IMR-90 (cell line): ENCODE data around the gene CBX5. TPM values are rescaled to one million over a fixed set of nuclear protein-coding genes. Genes with fewer than 3 reads are reported as not detected.

Experiments
- ATAC-seq: fragments of 200-7000 bp; cut with Tn5 transposase; 2 replicates; pipeline ENCODE4 v1.9.1; 2020; ENCODE audit warnings: low read depth, mild to moderate bottlenecking, moderate library complexity
- BruUV-seq: library from RNA; stranded (reverse); fragments of 400-500 nt; replicated peaks from 2 replicates; lab custom pipeline; 2021; lab: Mats Ljungman, UMichigan
- CTCF ChIA-PET: fragments of 300-600 bp; formaldehyde crosslinking; extraction: SDS; loops from one replicate; lab custom pipeline; 2021; ENCODE audit warnings: antibody characterized with exemption; lab: Yijun Ruan, JAX
- POLR2A ChIA-PET: fragments of 300-600 bp; sonication (Branson Sonifier 250); formaldehyde crosslinking; loops from one replicate; lab custom pipeline; 2022; ENCODE audit warnings: antibody characterized with exemption; ENCODE audit not compliant: unreplicated experiment; lab: Charles Lee
- DNase-seq: peaks from one replicate; pipeline ENCODE4 v3.0.0; 2013
- H2AFZ ChIP-seq: replicated peaks from 2 replicates; pipeline ENCODE3; 2013; ENCODE audit warnings: low read length, mild to moderate bottlenecking; ENCODE audit not compliant: poor library complexity
- H2AK5ac ChIP-seq: 2 replicates; pipeline ENCODE4 v1.6.1; 2013; ENCODE audit warnings: low read depth, low read length, inconsistent platforms
- H2AK9ac ChIP-seq: replicated peaks from 2 replicates; pipeline ENCODE3; 2013; ENCODE audit warnings: mild to moderate bottlenecking, low read depth, low read length, moderate library complexity; ENCODE audit not compliant: poor library complexity
- H2BK120ac ChIP-seq: 2 replicates; pipeline ENCODE4 v1.6.1; 2013; ENCODE audit warnings: low read depth, low read length, inconsistent platforms
- H2BK15ac ChIP-seq: 3 replicates; pipeline ENCODE4 v1.6.1; 2013; ENCODE audit warnings: low read depth, low read length, inconsistent platforms
- H2BK20ac ChIP-seq: 2 replicates; pipeline ENCODE4 v1.6.1; 2013; ENCODE audit warnings: low read depth, mild to moderate bottlenecking, inconsistent platforms, low read length, moderate library complexity
- H2BK5ac ChIP-seq: 2 replicates; pipeline ENCODE4 v1.6.1; 2013; ENCODE audit warnings: mild to moderate bottlenecking, low read depth, low read length, inconsistent platforms; ENCODE audit not compliant: poor library complexity, severe bottlenecking
- H3K14ac ChIP-seq: replicated peaks from 2 replicates; pipeline ENCODE4 v1.6.1; 2013; ENCODE audit warnings: low read depth, low read length, inconsistent platforms
- H3K18ac ChIP-seq: 2 replicates; pipeline ENCODE4 v1.6.1; 2013; ENCODE audit warnings: low read depth, low read length, control low read depth
- H3K23ac ChIP-seq: 2 replicates; pipeline ENCODE4 v1.6.1; 2013; ENCODE audit warnings: low read depth, low read length, inconsistent platforms
- H3K27ac ChIP-seq: 2 replicates; pipeline ENCODE4 v1.5.1; 2013; ENCODE audit warnings: mild to moderate bottlenecking, control low read depth, low read length; ENCODE audit not compliant: insufficient read depth
- H3K27me3 ChIP-seq: 2 replicates; pipeline ENCODE4 v1.6.1; 2013; ENCODE audit warnings: low read length; ENCODE audit not compliant: control insufficient read depth, insufficient read depth
- H3K36me3 ChIP-seq: 2 replicates; pipeline ENCODE4 v1.6.1; 2013; ENCODE audit warnings: low read length, mixed read lengths; ENCODE audit not compliant: control insufficient read depth, insufficient read depth
- H3K4ac ChIP-seq: 2 replicates; pipeline ENCODE4 v1.6.1; 2013; ENCODE audit warnings: low read depth, low read length, inconsistent platforms
- H3K4me1 ChIP-seq: 2 replicates; pipeline ENCODE4 v1.6.1; 2013; ENCODE audit warnings: low read length, mixed read lengths; ENCODE audit not compliant: control insufficient read depth, insufficient read depth
- H3K4me2 ChIP-seq: 2 replicates; pipeline ENCODE4 v1.6.1; 2013; ENCODE audit warnings: low read depth, mild to moderate bottlenecking, control low read depth, low read length, moderate library complexity
- H3K4me3 ChIP-seq: 2 replicates; pipeline ENCODE4 v1.5.1; 2013; ENCODE audit warnings: low read depth, mild to moderate bottlenecking, control low read depth, low read length, moderate library complexity; ENCODE audit not compliant: insufficient read depth
- H3K56ac ChIP-seq: 2 replicates; pipeline ENCODE4 v1.6.1; 2013; ENCODE audit warnings: low read length, inconsistent platforms; ENCODE audit not compliant: insufficient read depth; ENCODE audit errors: extremely low read depth
- H3K79me1 ChIP-seq, 2 experiments: 2 replicates each; pipeline ENCODE4 v1.6.1; 2013; ENCODE audit warnings: low read length in 2 of 2, inconsistent platforms in 1 of 2, low read depth in 1 of 2
- H3K9ac ChIP-seq: 2 replicates; pipeline ENCODE4 v1.6.1; 2013; ENCODE audit warnings: low read depth, low read length, control low read depth
- H3K9me1 ChIP-seq: 2 replicates; pipeline ENCODE4 v1.6.1; 2013; ENCODE audit warnings: low read length, inconsistent platforms; ENCODE audit not compliant: insufficient read depth
- H3K9me3 ChIP-seq: 2 replicates; pipeline ENCODE4 v1.6.1; 2013; ENCODE audit warnings: low read length; ENCODE audit not compliant: control insufficient read depth, insufficient read depth
- H4K20me1 ChIP-seq: 2 replicates; pipeline ENCODE4 v1.6.1; 2013; ENCODE audit warnings: low read length, inconsistent platforms; ENCODE audit not compliant: insufficient read depth
- H4K5ac ChIP-seq: 2 replicates; pipeline ENCODE4 v1.6.1; 2013; ENCODE audit warnings: mild to moderate bottlenecking, low read depth, low read length, control low read depth
- H4K8ac ChIP-seq, 2 experiments: 2 replicates each; pipeline ENCODE4 v1.6.1; 2013; ENCODE audit warnings: low read depth in 2 of 2, low read length in 2 of 2, control low read depth in 1 of 2, inconsistent platforms in 1 of 2
- H4K91ac ChIP-seq: 2 replicates; pipeline ENCODE4 v1.6.1; 2013; ENCODE audit warnings: low read depth, low read length, inconsistent platforms; ENCODE audit not compliant: insufficient read depth
- BHLHE40 ChIP-seq: fragments of 150-350 bp; IDR thresholded peaks from 2 replicates; pipeline ENCODE4 v1.6.1; 2016; ENCODE audit warnings: mild to moderate bottlenecking, low read depth, low read length
- CEBPB ChIP-seq: IDR thresholded peaks from 2 replicates; pipeline ENCODE4 v1.6.1; 2012; ENCODE audit warnings: low read depth, low read length, improper control_type of control experiment
- CHD1 ChIP-seq: IDR thresholded peaks from 2 replicates; pipeline ENCODE4 v1.6.1; 2012; ENCODE audit warnings: low read depth, low read length, improper control_type of control experiment
- CTCF ChIP-seq: conservative IDR thresholded peaks from 2 replicates; pipeline ENCODE4 v1.5.1; 2012; ENCODE audit warnings: mild to moderate bottlenecking, low read depth, low read length, improper control_type of control experiment
- FOS ChIP-seq: fragments of 150-350 bp; IDR thresholded peaks from 2 replicates; pipeline ENCODE4 v1.6.1; 2016; ENCODE audit warnings: low read depth, low read length
- MAFK ChIP-seq: IDR thresholded peaks from 2 replicates; pipeline ENCODE4 v1.6.1; 2012; ENCODE audit warnings: low read depth, low read length, improper control_type of control experiment
- MAZ ChIP-seq: IDR thresholded peaks from 2 replicates; pipeline ENCODE4 v1.6.1; 2012; ENCODE audit warnings: low read depth, mild to moderate bottlenecking, low read length, improper control_type of control experiment, moderate library complexity, borderline replicate concordance
- MXI1 ChIP-seq: IDR thresholded peaks from 2 replicates; pipeline ENCODE4 v1.6.1; 2012; ENCODE audit warnings: low read depth, mild to moderate bottlenecking, low read length, moderate library complexity, borderline replicate concordance
- NFE2L2 ChIP-seq: fragments of 150-350 bp; IDR thresholded peaks from 2 replicates; pipeline ENCODE4 v1.6.1; 2016; ENCODE audit warnings: low read depth, mild to moderate bottlenecking, low read length
- POLR2A ChIP-seq: IDR thresholded peaks from 2 replicates; pipeline ENCODE4 v1.6.1; 2012; ENCODE audit warnings: mild to moderate bottlenecking, low read depth, low read length
- RAD21 ChIP-seq: IDR thresholded peaks from 2 replicates; pipeline ENCODE4 v1.6.1; 2012; ENCODE audit warnings: low read length, improper control_type of control experiment
- RCOR1 ChIP-seq: IDR thresholded peaks from 2 replicates; pipeline ENCODE4 v1.6.1; 2012; ENCODE audit warnings: mild to moderate bottlenecking, low read length, improper control_type of control experiment; ENCODE audit not compliant: insufficient replicate concordance
- USF2 ChIP-seq: fragments of 150-350 bp; IDR thresholded peaks from 2 replicates; pipeline ENCODE4 v1.6.1; 2017; ENCODE audit warnings: mild to moderate bottlenecking, antibody characterized with exemption, low read length, low read depth
- WGBS, 2 experiments: methylation state at CpG; one replicate each; pipeline versions ENCODE4 v1.1.5 to v1.1.7; 2013; ENCODE audit warnings: missing lambda C conversion rate in 2 of 2; ENCODE audit not compliant: insufficient read length in 1 of 2; ENCODE audit errors: extremely low coverage in 2 of 2; 5-methylcytosine and 5-hydroxymethylcytosine counted together
- dilution Hi-C: fragments of 300-500 bp; cut with HindIII; formaldehyde crosslinking; loops from one replicate; pipeline ENCODE4 v1.14.3; 2018; ENCODE audit warnings: low sequenced_read_pairs; ENCODE audit not compliant: unreplicated experiment
- in situ Hi-C: fragments of 300-500 bp; cut with MboI; formaldehyde crosslinking; loops from 3 replicates; pipeline ENCODE4 v1.14.3; 2019; ENCODE audit warnings: low sequenced_read_pairs, inconsistent platforms, mixed read lengths
- intact Hi-C: fragments of 100-400 bp; cut with micrococcal nuclease; formaldehyde crosslinking; loops from 2 replicates; pipeline ENCODE4 v1.10.0; 2022
- polyA plus RNA-seq, 3 experiments: library from polyadenylated mRNA; depleted of rRNA; stranded (reverse); fragments of >200 nt; gene quantifications; 2 replicates each; pipeline ENCODE4 v1.2.3, GENCODE V29; 2012; ENCODE audit warnings: low replicate concordance in 1 of 3
- total RNA-seq: library from RNA; depleted of rRNA; stranded (reverse); fragments of >200 nt; gene quantifications from 2 replicates; pipeline ENCODE4 v1.2.3, GENCODE V29; 2012

CBX5 gene
- total and polyA plus RNA-seq, 2 of the 4 experiments (the other 2 are of a cell fraction): 18.0 to 40.9 TPM

GRCh38 chr12:54304187-54304810 is 24.4 kb upstream of the CBX5 start:
- Histone ChIP-seq H2AK9ac (no peak overlapping the region), H3K4me1 (peaks cover 9% of the 10 kb centered on the region), H3K56ac (no peak overlapping the region), H3K4me3 (no peak overlapping the region), H4K91ac (no peak overlapping the region), H3K9ac (no peak overlapping the region), H3K9me3 (no peaks in the 10 kb centered on the region), H2BK20ac (no peak overlapping the region), H2AFZ (no peak overlapping the region), H3K14ac (no peak overlapping the region), H2BK120ac (no peak overlapping the region), H3K4ac (no peak overlapping the region), H3K23ac (no peak overlapping the region), H3K4me2 (peak overlapping the region; percentile 15; the same call in 1 of the 2 replicates), H2BK5ac (no peak overlapping the region), H3K27me3 (peaks cover 40% of the 10 kb centered on the region), H3K36me3 (no peaks in the 10 kb centered on the region), H3K79me1 (no peaks in the 10 kb centered on the region), H3K18ac (no peak overlapping the region), H4K20me1 (no peaks in the 10 kb centered on the region), H4K8ac (no peak overlapping the region), H3K27ac (no peak overlapping the region), H2AK5ac (no peak overlapping the region), H4K5ac (no peak overlapping the region), H3K9me1 (0 out of 2 replicates have a peak, but pooled peaks cover 3% of the 10 kb centered on the region), H2BK15ac (no peak overlapping the region)
- ChIA-PET CTCF (no interaction called here), POLR2A (interaction anchor here (0.6 kb wide), 3 partner anchors 13 to 326 kb away, joined by 3 to 4 read pairs (median 3); partner anchors contain the start of gene COPZ1)
- DNase-seq: no peak
- no peak for TF ChIP-seq CHD1
- no peak for TF ChIP-seq MXI1
- TF ChIP-seq CTCF: no peak
- TF ChIP-seq USF2: no peak
- no peak for TF ChIP-seq RCOR1
- no peak for TF ChIP-seq FOS
- peak; percentile 86 for TF ChIP-seq CEBPB
- TF ChIP-seq POLR2A: no peak
- no peak for TF ChIP-seq BHLHE40
- TF ChIP-seq RAD21: no peak
- no peak for TF ChIP-seq NFE2L2
- TF ChIP-seq MAFK: no peak
- TF ChIP-seq MAZ: peak; percentile 25; the same call in 1 of the 2 replicates
- no TSS peak for BruUV-seq
- ATAC-seq: peak; percentile 36
- WGBS, 2 experiments: 14% methylated on average over 1 of the region's 12 CpGs; no CpG with 5 or more reads in 1 of the 2 experiments
- in situ Hi-C loops (no loop called here), intact Hi-C loops (no loop called here), dilution Hi-C loops (no loop called here)
